ENCODE measurements around the gene FOXK2. TPM values are rescaled to one million over a fixed set of nuclear protein-coding genes. Genes with fewer than 3 reads are reported as not detected.
"Not testable (repeated sequence)": the region's sequence is repeated elsewhere in the genome, so short reads cannot be mapped to it uniquely, and the experiment has no call there.

FOXK2 gene
- total RNA-seq, 2 donors from 2014 or later = 42.4 to 49.6 TPM

DNA sequence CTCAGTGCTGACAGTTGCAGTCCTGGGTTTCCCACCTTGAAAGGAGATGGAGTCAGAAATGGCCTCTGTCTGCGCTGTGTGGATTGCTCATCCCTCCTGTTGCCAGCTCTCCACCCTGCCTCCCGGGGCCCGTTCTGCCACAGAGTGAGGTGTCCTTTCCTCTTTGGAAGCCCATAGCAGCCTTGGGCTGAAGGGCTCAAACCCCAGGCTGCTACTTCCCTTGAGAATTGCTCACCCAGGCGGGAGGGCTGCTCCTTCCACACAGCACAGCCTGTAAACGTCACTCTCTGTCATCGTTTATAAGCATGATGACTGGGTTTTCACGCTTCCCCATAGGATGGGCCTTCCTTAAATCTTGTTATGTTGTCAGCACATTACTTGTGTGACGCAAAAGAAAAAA, 62.7 kb downstream of the FOXK2 start:
- no peak for DNase-seq (ENCODE audit: low spot score)
- intact Hi-C loops (cut with DNase I) = no loop called here

DNA sequence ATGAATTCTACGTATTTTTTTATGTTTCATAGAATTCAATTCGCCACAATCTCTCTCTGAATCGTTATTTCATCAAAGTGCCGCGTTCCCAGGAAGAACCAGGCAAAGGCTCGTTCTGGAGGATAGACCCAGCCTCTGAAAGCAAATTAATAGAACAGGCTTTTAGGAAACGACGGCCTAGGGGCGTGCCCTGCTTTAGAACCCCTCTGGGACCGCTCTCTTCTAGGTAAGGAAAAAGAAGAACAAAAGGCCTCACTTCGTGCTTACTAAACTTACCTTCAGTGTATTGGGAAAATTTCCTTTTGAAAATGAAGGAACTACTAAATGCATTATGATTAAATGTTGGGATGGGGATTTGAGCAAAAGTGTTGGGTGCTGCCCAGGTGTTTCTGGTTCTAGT, 63.2 kb downstream of the FOXK2 start:
- no peak for DNase-seq (ENCODE audit: low spot score)
- intact Hi-C loops (cut with DNase I) = no loop called here

DNA sequence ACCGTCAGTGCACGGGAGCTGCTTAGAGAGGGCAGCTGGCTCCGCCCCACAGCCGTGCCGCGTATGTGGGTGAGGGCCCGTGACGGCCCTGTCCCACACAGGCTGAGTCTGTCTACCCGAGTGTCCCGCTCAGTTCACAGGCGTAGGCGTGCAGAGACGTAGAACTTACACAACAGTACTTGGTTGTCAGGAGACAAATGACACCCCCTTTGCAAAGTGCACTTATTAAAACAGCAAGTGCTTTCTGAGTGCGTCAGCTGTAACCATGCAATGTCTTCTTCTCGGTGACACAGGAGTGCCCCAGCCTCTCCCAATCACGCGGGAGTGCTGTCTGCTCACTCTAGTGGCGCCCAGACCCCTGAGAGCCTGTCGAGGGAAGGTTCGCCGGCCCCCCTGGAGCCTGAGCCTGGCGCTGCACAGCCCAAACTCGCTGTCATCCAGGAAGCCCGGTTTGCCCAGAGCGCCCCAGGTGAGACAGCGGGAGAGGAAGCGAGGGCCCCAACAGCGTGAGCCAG, 64.2 kb downstream of the FOXK2 start:
- intact Hi-C loops (cut with DNase I) = no loop called here
- DNase-seq (ENCODE audit: low spot score) = no peak

DNA sequence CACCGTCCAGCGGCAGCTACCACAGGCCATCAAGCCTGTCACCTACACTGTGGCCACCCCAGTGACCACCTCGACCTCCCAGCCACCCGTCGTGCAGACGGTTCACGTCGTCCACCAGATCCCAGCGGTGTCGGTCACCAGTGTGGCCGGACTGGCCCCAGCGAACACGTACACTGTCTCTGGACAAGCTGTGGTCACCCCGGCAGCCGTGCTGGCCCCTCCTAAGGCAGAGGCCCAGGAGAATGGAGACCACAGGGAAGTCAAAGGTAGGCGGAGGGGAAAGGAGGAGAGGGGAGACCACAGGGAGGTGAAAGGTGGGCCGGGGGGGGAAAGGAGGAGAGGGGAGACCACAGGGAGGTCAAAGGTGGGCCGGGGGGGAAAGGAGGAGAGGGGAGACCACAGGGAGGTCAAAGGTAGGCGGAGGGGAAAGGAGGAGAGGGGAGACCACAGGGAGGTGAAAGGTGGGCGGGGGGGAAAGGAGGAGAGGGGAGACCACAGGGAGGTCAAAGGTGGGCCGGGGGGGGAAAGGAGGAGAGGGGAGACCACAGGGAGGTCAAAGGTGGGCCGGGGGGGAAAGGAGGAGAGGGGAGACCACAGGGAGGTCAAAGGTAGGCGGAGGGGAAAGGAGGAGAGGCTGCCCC, 66.5 kb downstream of the FOXK2 start:
- not testable (repeated sequence) for DNase-seq (ENCODE audit: low spot score)

DNA sequence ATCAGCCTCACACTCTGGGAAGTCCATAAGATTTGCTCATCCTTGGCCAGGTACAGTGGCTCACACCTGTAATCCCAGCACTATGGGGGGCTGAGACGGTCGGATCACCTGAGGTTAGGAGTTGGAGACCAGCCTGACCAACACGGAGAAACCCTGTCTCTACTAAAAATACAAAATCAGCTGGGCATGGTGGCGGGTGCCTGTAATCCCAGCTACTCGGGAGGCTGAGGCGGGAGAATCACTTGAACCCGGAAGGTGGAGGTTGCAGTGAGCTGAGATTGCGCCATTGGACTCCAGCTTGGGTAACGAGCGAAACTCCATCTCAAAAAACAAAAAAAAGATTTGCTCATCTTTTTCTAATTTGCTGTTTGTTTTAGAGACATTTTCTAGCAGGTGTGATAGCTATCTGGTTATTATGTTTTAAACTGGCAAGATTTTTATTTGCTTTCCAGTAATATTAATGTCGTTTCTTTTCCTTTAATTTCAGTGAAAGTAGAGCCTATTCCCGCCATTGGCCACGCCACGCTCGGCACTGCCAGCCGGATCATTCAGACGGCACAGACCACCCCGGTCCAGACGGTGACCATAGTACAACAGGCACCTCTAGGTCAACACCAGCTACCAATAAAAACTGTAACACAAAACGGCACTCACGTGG, 67.2 kb downstream of the FOXK2 start:
- DNase-seq (ENCODE audit: low spot score) = no peak
- intact Hi-C loops (cut with DNase I) = no loop called here

More for the DNA sequence above, 66.5 kb downstream of the FOXK2 start:
- intact Hi-C loops (cut with DNase I) = not testable (repeated sequence)

DNA sequence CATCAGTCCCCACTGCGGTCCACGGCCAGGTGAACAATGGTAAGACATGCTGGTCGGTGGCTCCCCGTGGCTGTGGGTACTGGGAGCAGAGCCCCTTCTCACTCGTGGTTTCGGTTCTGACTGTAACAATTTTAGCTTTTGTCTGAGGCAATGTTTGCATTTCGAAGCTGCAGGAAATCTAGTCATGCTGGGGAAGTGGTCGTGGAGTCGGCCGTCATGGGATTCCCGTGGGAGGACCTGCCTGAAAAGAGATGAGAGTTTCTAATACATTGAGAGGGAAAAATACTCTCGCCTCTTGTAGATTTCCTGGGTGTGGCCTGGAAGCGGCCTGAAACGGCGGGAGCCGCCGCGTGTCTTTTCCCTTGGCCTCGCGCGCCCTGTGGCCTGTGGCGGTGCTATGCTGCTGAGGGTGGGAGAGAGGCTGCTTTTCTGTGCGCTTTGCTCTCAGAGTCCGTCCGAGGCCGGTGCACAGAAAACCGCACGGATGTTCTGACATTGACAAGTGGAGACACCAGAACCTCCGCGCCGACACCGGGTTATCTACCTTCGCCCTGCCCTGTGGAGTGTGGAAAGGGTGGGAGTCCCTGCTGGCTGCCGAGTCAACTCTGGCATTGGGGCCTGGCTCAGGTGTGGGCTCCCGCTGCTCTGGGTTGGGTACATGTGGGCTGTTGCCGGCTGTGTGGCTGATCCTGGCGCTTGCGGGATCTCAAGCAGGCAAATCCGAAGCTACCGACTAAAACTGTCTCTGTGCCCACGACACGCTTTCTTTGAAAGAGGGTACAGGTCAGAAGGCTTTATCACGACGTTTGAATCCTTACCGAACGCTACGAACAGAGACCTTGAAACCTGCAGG, 67.9 kb downstream of the FOXK2 start:
- intact Hi-C loops (cut with DNase I) = no loop called here
- no peak for DNase-seq (ENCODE audit: low spot score)

DNA sequence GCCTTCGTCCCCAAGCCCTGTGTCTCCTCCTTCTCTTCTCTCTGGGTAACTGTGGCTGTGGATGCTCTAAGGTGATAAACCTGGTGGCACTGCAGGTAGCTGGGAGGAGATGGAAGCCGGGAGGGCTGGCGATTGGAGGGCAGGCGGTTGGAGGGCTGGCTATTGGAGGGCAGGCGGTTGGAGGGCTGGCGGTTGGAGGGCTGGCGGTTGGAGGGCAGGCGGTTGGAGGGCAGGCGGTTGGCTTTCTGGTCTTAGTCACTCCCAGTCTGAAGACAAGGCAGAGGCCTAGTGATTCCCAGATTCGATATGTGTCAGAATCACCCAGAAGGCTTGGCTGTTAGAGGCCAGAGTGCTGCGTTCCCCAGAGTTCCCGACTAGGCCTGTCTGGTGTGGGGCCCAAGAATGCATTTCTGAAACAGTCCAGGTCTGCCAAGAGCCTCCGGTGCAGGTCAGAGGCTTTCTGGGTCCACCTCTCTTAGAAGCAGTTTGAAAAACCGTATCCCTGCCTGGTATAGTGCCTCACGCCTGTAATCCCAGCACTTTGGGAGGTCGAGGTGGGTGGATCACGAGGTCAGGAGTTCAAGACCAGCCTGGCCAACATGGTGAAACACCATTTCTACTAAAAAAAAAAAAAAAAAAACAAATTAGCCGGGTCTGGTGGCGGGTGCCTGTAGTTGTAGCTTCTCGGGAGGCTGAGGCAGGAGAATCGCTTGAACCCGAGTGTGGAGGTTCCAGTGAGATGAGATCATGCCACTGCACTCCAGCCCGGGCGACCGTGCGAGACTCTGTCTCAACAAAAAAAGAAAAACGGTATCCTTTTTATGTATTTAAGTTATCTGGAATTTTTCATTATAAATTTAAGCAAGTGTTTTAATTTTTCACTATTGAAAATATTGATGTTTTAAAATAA, 69.0 kb downstream of the FOXK2 start:
- intact Hi-C loops (cut with DNase I) = no loop called here
- no peak for DNase-seq (ENCODE audit: low spot score)

DNA sequence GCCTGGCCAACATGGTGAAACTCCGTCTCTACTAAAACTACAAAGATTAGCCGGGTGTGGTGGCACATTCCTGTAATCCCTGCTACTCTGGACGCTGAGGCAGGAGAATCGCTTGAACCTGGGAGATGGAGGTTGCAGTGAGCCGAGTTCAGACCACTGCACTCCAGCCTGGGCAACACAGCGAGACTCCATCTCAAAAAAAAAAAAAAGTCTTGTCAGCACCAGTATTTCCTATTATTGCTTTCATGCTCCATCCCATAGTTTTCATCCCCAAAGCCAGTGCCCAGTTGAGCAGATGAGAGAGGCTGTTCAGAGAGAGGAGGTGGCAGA, 70.3 kb downstream of the FOXK2 start:
- intact Hi-C loops (cut with DNase I) = no loop called here
- DNase-seq (ENCODE audit: low spot score) = no peak

DNA sequence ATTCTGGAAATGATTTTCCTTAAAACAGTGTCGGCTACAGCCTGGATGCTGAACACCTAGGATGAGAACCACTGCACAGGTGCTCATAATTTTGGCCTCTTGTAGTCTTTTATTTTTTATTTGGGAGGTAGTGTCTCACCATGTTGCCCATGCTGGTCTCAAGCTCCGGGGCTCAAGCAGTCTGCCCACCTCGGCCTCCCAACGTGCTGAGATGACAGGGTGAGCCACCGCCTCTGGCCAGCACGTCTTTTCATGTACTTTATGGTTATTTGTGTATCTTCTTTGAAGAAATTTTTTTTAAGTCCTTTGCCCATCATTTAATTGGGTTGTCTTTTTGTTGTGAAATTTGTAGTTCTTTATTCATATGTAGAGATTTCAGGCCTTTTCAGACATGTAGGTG, 70.7 kb downstream of the FOXK2 start:
- intact Hi-C loops (cut with DNase I) = no loop called here
- DNase-seq (ENCODE audit: low spot score) = no peak

DNA sequence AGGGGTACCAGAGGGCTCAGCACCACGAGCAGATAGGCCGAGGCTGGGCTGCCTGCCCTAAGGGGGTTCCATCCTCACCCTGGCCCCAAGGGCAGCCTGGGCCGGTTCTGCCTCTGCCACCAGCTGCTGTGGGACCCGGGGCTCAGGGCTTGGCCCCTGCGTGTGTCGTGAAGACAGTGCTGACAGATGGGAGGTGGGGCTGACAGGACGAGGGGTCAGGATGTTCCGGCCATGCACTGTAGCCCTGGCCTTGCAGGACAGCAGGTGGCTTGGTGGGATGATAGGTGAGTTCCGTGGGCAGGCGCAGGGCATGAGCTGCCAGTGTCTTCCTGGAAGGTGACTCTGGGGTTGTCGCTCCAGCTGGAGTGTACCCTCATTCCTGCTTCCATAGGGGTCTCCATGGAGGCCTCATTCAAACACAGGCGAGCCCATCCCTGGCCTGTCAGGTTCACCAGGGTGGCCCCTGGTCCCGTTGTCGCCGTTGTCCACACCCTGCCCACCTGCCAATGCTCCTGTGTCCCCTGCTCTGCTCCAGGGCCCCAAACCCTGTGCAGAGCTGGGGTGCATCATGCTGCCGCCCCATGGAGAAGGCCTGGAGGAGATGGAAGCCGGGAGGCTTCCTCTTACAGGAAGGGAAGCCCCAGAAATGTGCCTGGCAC, 71.5 kb downstream of the FOXK2 start:
- DNase-seq (ENCODE audit: low spot score) = no peak
- intact Hi-C loops (cut with DNase I) = no loop called here

DNA sequence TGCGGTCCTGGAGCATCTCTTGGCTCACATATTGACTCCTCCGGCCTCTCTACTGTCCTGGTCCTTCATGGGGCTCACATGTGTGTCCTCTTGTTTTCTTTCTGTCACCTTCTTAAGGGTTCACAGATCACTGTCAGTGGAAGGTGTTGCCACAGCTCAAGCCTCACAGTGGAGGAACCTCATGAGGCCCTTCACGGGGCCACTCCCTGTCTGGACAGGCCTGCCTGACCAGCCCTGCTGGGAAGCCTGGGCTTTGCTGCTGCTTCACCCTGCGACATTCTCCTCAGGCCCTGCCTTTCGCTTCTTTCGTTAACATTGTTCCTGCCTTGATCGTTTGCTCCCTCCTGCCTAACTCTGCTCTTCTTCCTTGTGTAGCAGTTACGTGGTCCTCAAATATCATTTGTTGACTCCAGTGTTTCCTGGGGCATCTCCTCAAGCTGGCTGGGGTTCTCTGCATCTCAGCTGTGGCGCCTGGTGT, 72.8 kb downstream of the FOXK2 start:
- intact Hi-C loops (cut with DNase I) = no loop called here
- DNase-seq (ENCODE audit: low spot score) = no peak

DNA sequence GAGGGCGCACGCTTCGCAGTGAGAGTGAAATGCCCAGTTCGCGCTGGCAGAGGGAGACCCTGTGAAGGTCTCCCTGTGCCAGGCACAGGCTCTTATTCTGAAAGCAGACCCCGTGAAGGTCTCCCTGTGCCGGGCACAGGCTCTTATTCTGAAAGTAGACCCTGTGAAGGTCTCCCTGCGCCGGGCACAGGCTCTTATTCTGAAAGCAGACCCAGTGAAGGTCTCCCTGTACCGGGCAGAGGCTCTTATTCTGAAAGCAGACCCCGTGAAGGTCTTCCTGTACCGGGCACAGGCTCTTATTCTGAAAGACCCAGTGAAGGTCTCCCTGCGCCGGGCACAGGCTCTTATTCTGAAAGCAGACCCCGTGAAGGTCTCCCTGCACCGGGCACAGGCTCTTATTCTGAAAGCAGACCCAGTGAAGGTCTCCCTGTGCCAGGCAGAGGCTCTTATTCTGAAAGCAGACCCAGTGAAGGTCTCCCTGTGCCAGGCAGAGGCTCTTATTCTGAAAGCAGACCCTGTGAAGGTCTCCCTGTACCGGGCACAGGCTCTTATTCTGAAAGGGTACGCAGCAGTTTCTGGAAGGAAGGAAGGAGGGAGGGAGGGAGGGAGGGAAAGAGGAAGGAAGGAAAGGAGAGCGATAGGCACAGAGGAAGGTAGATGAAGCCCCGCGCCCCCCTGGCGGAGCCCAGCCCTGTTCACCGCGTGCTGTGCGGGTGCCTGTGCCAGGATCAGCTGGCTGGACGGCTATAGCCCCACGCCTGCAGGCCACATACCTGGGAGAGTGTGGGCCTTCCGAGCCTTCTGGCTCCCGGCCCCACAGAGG, 73.4 kb downstream of the FOXK2 start:
- no peak for DNase-seq (ENCODE audit: low spot score)
- intact Hi-C loops (cut with DNase I) = no loop called here

DNA sequence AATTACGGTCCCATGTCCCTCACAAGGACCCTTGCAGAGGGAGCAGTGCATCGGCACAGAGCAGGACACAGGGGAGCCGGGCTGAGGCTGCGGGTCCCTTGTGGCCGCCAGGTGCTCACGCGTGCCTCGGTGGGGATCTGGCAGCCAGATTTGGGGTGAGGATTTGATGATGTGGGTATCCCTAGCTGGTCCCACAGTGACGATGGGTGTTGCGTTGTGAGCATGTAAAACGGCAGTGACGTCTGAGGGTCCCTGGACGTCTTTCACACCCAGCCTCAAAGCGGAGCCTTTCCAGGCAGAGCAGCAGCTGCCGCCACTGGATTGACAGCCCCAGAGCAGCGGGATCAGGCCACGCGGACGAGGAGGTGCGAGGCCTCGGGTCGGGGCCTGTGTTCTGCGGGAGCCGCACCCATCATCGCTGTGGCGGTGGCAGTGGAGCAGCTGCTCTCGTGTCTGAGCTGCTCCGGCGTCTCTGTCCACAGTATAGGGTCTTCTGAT, 74.1 kb downstream of the FOXK2 start:
- intact Hi-C loops (cut with DNase I) = no loop called here
- DNase-seq (ENCODE audit: low spot score) = no peak

DNA sequence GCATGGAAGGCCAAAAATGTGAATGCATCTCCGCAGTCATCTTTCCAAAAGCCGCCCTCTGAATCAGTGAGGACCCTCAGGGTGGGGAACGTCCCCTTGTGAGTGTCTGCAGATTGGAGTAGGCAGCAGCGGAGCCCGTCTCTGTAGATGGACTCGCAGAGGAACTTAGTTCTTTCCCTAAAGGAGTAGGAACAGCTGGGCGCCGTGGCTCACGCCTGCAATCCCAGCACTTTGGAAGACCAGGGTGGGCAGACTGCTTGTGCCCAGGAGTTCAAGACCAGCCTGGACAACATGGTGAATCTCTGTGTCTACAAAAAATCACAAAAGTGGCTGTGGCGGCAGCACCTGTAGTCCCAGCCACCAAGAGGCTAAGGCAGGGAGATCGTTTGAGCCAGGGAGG, 75.0 kb downstream of the FOXK2 start:
- no peak for DNase-seq (ENCODE audit: low spot score)
- intact Hi-C loops (cut with DNase I) = no loop called here

DNA sequence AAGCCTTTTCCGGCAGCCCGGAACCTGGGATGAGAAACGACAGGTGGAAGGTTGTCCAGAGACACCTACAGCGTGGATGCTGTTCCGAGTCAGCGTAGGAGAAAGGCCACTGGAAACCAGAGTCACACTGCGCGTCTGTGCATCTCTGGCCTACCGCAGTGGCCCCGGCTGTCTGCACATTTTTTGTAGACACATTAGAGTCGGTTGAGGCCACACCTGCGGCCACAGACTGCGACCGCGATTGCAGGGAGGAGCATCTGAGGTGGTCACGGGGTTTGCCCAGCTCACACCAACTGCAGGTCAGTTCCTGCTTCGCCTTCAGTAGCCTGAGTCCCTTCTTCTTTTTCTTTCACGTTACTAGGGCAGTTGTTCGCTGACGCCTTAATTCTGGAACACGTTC, 76.4 kb downstream of the FOXK2 start:
- no peak for DNase-seq (ENCODE audit: low spot score)
- intact Hi-C loops (cut with DNase I) = no loop called here

DNA sequence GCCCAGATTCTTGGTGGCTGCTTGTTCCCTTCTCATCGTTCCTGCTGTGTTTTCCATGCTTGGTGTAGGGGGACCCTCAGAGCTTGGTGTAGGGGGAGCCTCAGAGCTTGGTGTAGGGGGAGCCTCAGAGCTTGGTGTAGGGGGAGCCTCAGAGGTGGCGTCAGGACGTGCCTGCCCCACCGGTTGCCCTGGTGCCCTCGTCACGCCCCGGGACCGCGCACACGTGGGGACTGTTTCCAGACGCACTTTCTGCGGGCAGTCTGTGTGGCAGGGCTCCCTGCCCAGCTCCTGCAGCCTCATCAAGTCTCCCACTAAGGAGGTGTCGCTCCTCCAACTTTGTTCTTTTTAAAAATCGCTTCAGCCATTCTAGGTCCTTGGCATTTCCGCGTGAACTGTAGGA, 76.8 kb downstream of the FOXK2 start:
- no peak for DNase-seq (ENCODE audit: low spot score)
- intact Hi-C loops (cut with DNase I) = no loop called here

DNA sequence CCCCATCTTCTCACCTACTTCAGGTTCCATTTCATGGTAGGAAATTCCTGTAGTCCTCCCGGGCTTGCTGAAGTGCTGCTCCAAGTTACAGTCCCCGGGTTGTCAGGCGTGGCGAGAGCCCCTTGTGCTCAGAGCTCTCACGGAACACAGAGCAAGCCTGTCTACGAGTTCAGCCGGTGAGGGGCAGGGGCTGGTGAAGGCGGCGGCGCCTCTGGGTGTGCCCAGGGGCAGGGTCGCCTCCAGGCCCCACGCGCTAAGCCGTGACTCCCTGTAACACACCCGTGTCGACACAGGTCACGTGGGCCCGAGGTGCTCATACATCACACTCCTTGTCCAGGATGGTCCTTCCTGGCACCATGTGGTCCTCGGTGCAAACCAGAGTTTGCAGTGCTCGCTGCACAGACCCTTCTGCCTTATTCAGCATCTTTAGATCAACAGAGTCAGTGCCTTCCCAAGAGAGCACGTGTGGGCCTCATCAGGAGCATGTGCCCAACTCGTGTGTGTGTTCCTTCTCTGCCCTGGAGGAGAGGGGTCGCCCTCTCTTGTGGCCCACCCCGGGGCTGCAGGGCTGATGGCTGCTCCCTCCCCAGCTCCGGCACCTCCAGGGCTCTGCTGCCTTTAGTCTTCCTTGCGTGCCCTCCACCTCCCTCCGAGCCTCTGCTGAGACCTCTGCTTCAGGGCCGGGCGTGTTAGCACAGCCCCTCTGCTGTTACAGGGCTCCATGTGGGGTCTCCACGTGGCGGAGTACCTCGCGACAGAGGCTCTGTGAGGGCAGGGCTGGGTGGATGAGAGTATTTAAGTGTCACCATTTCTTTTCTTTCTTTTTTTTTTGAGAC, 77.5 kb downstream of the FOXK2 start:
- no peak for DNase-seq (ENCODE audit: low spot score)
- intact Hi-C loops (cut with DNase I) = no loop called here

All from posterior vena cava (tissue), 2 donors.